Chondrocyte (in vitro differentiated cells): Measurements from ENCODE around the gene CENPF. TPM values are rescaled to one million over a fixed set of nuclear protein-coding genes. Genes with fewer than 3 reads are reported as not detected.

Experiments used
- DNase-seq: peaks from one replicate; pipeline ENCODE4 v3.0.0; 2021; ENCODE audit warnings: mixed read lengths, low spot score
- H3K27ac Mint-ChIP-seq: one replicate; pipeline ENCODE4 v1.8.0; 2021; ENCODE audit warnings: mild to moderate bottlenecking, moderate library complexity, mixed read lengths; ENCODE audit not compliant: unreplicated experiment
- H3K27me3 Mint-ChIP-seq: 2 replicates; pipeline ENCODE4 v1.8.0; 2021; ENCODE audit warnings: low read depth, mixed read lengths
- H3K36me3 Mint-ChIP-seq: 2 replicates; pipeline ENCODE4 v1.8.0; 2021; ENCODE audit warnings: low read depth, mixed read lengths
- H3K4me1 Mint-ChIP-seq: 2 replicates; pipeline ENCODE4 v1.8.0; 2021; ENCODE audit warnings: low read depth, mild to moderate bottlenecking, mixed read lengths
- H3K4me3 Mint-ChIP-seq: one replicate; pipeline ENCODE4 v1.8.0; 2021; ENCODE audit warnings: mild to moderate bottlenecking, moderate library complexity, mixed read lengths; ENCODE audit not compliant: unreplicated experiment
- H3K9me3 Mint-ChIP-seq: 2 replicates; pipeline ENCODE4 v1.8.0; 2021; ENCODE audit warnings: low read depth, mixed read lengths
- total RNA-seq: library from RNA; stranded (reverse); gene quantifications from 3 replicates; pipeline ENCODE4 v1.2.1, GENCODE V29; 2021
- TF ChIP-seq, protein P1 (sequence below): fragments of 200-600 bp; sonication (generic); IDR thresholded peaks from 2 replicates; pipeline ENCODE4 v1.5.0; 2021; ENCODE audit warnings: antibody characterized with exemption, mild to moderate bottlenecking, moderate library complexity

Gene CENPF
- total RNA-seq, 1 donor from 2014 or later = 19.8 TPM

DNA sequence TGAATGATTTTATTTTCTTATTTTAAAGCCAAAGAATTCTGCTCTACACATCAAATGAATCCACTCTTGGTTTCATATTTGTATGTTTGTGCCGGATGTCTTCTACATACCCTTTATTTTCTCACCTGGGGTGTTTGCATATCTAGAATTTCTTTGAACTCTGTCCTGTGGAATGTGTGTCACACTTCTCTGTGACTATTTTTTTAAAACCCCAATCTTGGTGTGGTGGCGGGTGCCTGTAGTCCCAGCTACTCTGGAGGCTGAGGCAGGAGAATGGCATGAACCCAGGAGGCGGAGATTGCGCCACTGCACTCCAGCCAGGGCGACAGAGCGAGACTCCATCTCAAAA lies 35.4 kb downstream of the CENPF start:
- TF ChIP-seq, protein P1, sequence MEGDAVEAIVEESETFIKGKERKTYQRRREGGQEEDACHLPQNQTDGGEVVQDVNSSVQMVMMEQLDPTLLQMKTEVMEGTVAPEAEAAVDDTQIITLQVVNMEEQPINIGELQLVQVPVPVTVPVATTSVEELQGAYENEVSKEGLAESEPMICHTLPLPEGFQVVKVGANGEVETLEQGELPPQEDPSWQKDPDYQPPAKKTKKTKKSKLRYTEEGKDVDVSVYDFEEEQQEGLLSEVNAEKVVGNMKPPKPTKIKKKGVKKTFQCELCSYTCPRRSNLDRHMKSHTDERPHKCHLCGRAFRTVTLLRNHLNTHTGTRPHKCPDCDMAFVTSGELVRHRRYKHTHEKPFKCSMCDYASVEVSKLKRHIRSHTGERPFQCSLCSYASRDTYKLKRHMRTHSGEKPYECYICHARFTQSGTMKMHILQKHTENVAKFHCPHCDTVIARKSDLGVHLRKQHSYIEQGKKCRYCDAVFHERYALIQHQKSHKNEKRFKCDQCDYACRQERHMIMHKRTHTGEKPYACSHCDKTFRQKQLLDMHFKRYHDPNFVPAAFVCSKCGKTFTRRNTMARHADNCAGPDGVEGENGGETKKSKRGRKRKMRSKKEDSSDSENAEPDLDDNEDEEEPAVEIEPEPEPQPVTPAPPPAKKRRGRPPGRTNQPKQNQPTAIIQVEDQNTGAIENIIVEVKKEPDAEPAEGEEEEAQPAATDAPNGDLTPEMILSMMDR = no peak

DNA sequence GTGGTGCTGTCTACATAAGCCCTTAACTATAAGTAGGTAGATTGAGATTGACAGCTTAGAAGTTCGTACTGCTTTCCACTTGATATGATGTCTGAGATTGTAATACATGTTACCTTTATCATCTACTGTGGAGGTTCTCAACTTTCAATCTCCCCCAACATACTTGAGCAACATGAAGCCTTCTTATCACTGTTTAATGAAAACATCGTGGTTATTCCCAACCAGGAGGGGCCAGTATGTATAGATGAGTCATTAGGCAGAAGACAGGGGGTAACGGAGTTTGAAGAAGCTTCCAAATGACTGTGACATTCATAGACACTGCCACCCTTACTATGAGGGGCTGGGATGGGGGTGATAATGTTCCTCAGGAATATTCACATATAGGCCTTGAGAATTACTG lies 36.0 kb downstream of the CENPF start:
- Mint-ChIP-seq H3K4me3 (no peak overlapping the region), H3K27me3 (no peaks in the 10 kb centered on the region), H3K9me3 (no peaks in the 10 kb centered on the region), H3K27ac (no peak overlapping the region), H3K4me1 (peaks cover 3% of the 10 kb centered on the region), H3K36me3 (no peaks in the 10 kb centered on the region)
- TF ChIP-seq, protein P1 = no peak
- DNase-seq = no peak

More for the DNA sequence above, 35.4 kb downstream of the CENPF start:
- H3K36me3 Mint-ChIP-seq = no peaks in the 10 kb centered on the region
- DNase-seq = no peak
- no peaks in the 10 kb centered on the region for H3K27me3 Mint-ChIP-seq
- no peak overlapping the region for H3K4me3 Mint-ChIP-seq
- no peaks in the 10 kb centered on the region for H3K9me3 Mint-ChIP-seq
- peaks cover 3% of the 10 kb centered on the region for H3K4me1 Mint-ChIP-seq
- H3K27ac Mint-ChIP-seq = no peak overlapping the region

DNA sequence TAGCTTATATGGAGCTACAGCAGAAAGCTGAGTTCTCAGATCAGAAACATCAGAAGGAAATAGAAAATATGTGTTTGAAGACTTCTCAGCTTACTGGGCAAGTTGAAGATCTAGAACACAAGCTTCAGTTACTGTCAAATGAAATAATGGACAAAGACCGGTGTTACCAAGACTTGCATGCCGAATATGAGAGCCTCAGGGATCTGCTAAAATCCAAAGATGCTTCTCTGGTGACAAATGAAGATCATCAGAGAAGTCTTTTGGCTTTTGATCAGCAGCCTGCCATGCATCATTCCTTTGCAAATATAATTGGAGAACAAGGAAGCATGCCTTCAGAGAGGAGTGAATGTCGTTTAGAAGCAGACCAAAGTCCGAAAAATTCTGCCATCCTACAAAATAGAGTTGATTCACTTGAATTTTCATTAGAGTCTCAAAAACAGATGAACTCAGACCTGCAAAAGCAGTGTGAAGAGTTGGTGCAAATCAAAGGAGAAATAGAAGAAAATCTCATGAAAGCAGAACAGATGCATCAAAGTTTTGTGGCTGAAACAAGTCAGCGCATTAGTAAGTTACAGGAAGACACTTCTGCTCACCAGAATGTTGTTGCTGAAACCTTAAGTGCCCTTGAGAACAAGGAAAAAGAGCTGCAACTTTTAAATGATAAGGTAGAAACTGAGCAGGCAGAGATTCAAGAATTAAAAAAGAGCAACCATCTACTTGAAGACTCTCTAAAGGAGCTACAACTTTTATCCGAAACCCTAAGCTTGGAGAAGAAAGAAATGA lies 37.6 kb downstream of the CENPF start:
- peaks cover 3% of the 10 kb centered on the region for H3K4me1 Mint-ChIP-seq
- H3K36me3 Mint-ChIP-seq = peaks cover 2% of the 10 kb centered on the region
- no peak overlapping the region for H3K27ac Mint-ChIP-seq
- no peaks in the 10 kb centered on the region for H3K9me3 Mint-ChIP-seq
- H3K27me3 Mint-ChIP-seq = no peaks in the 10 kb centered on the region
- TF ChIP-seq, protein P1 = no peak
- no peak overlapping the region for H3K4me3 Mint-ChIP-seq
- no peak for DNase-seq

DNA sequence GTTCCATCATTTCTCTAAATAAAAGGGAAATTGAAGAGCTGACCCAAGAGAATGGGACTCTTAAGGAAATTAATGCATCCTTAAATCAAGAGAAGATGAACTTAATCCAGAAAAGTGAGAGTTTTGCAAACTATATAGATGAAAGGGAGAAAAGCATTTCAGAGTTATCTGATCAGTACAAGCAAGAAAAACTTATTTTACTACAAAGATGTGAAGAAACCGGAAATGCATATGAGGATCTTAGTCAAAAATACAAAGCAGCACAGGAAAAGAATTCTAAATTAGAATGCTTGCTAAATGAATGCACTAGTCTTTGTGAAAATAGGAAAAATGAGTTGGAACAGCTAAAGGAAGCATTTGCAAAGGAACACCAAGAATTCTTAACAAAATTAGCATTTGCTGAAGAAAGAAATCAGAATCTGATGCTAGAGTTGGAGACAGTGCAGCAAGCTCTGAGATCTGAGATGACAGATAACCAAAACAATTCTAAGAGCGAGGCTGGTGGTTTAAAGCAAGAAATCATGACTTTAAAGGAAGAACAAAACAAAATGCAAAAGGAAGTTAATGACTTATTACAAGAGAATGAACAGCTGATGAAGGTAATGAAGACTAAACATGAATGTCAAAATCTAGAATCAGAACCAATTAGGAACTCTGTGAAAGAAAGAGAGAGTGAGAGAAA lies 38.4 kb downstream of the CENPF start:
- Mint-ChIP-seq H3K27me3 (no peaks in the 10 kb centered on the region), H3K4me1 (peaks cover 3% of the 10 kb centered on the region), H3K27ac (no peak overlapping the region), H3K36me3 (peaks cover 2% of the 10 kb centered on the region), H3K9me3 (no peaks in the 10 kb centered on the region), H3K4me3 (no peak overlapping the region)
- DNase-seq = no peak
- TF ChIP-seq, protein P1 = no peak

DNA sequence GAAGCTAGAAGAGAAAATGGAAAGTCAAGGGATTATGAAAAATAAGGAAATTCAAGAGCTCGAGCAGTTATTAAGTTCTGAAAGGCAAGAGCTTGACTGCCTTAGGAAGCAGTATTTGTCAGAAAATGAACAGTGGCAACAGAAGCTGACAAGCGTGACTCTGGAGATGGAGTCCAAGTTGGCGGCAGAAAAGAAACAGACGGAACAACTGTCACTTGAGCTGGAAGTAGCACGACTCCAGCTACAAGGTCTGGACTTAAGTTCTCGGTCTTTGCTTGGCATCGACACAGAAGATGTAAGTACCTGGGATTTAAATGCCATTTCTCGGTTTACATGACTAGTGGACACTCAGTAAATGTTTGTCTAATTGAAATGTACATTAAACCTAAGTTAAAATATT lies 40.0 kb downstream of the CENPF start:
- H3K27ac Mint-ChIP-seq = no peak overlapping the region
- peaks cover 2% of the 10 kb centered on the region for H3K36me3 Mint-ChIP-seq
- H3K4me3 Mint-ChIP-seq = no peak overlapping the region
- H3K9me3 Mint-ChIP-seq = no peaks in the 10 kb centered on the region
- H3K4me1 Mint-ChIP-seq = no peaks in the 10 kb centered on the region
- no peak for DNase-seq
- no peaks in the 10 kb centered on the region for H3K27me3 Mint-ChIP-seq
- TF ChIP-seq, protein P1 = no peak
